ENCODE results near the gene SAMD4B. TPM values are rescaled to one million over a fixed set of nuclear protein-coding genes. Genes with fewer than 3 reads are reported as not detected.
A peak's percentile ranks its signal among the peaks of the same experiment; 100 is the strongest.

SAMD4B gene
- total RNA-seq, 1 experiment from 2014 or later: 164 TPM

DNA sequence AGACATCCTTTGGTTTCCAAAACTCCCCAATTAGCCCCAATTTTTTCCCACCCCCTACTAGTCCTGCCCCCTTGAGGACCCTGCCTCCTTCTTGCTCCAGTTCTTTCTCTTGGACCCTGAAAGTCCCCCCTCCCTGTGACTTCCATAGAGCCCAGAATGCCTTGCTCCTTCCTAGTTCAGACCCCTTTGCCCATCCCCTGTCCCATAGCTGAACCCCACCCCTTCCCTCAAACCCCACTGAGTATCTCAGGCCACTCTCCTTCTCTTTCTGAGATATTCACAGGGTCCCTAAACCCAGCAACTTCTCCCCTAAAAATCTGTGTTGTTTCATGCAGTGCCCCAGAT lies 20.4 kb upstream of the SAMD4B start:
- Mint-ChIP-seq H3K27me3 (ENCODE audit: low read depth) (peaks cover 48% of the 10 kb centered on the region), H3K4me1 (peaks cover 15% of the 10 kb centered on the region)

DNA sequence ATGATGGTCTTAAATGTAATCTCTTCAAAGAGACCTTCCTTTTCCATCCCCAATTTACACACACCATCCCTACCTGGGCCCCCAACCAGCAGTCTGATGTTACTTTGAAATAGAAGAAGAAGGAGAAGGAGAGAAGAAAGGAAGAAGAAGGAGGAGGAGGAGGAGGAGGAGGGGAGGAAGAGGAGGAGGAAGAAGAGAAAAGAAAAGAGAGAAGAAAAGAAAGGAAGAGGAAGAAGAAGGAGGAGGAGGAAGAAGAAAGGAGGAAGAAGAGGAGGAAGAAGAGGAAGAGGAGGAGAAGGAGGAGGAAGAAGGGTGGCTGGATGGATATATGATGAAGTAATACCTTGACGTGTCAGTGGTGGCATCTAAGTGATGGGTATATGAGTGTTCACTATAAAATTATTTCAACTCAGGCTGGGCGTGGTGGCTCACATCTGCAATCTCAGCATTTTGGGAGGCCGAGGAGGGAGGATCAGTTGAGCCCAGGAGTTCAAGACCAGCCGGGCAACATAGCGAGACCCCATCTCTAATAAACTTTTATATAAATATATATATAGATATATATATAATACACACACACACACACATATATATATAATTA lies 17.9 kb upstream of the SAMD4B start:
- POLR2A ChIA-PET: no interaction called here
- no peaks in the 10 kb centered on the region for H3K36me3 Mint-ChIP-seq
- DNase-seq (ENCODE audit: low spot score) (no peak), ATAC-seq (no peak)
- no peak overlapping the region for H3K27ac Mint-ChIP-seq
- H3K4me3 Mint-ChIP-seq: no peak overlapping the region
- peaks cover 44% of the 10 kb centered on the region for H3K27me3 Mint-ChIP-seq (ENCODE audit: low read depth)
- CTCF ChIA-PET: no interaction called here
- H3K9me3 Mint-ChIP-seq: 0 out of 2 replicates have a peak, but pooled peaks cover 3% of the 10 kb centered on the region
- H3K4me1 Mint-ChIP-seq: peaks cover 22% of the 10 kb centered on the region
- TF ChIP-seq RORB (CRISPR knock-in tag; IDR thresholded peaks at IDR 0.05) (no peak), ZNF138 (CRISPR knock-in tag; conservative IDR thresholded peaks at IDR 0.05) (no peak), FOXP1 (CRISPR knock-in tag; IDR thresholded peaks at IDR 0.05; ENCODE audit: borderline replicate concordance) (no peak), HMGA2 (CRISPR knock-in tag; IDR thresholded peaks at IDR 0.05) (no peak), GTF2I (CRISPR knock-in tag; conservative IDR thresholded peaks at IDR 0.05) (no peak), ZNF416 (CRISPR knock-in tag; IDR thresholded peaks at IDR 0.05) (no peak), ETV6 (CRISPR knock-in tag; IDR thresholded peaks at IDR 0.05) (no peak), SP1 (CRISPR knock-in tag; conservative IDR thresholded peaks at IDR 0.05) (no peak), FOXJ3 (CRISPR knock-in tag; IDR thresholded peaks at IDR 0.05; ENCODE audit: borderline replicate concordance) (no peak), EMX1 (CRISPR knock-in tag; IDR thresholded peaks at IDR 0.05) (no peak)
- TF ChIP-seq, protein P1, sequence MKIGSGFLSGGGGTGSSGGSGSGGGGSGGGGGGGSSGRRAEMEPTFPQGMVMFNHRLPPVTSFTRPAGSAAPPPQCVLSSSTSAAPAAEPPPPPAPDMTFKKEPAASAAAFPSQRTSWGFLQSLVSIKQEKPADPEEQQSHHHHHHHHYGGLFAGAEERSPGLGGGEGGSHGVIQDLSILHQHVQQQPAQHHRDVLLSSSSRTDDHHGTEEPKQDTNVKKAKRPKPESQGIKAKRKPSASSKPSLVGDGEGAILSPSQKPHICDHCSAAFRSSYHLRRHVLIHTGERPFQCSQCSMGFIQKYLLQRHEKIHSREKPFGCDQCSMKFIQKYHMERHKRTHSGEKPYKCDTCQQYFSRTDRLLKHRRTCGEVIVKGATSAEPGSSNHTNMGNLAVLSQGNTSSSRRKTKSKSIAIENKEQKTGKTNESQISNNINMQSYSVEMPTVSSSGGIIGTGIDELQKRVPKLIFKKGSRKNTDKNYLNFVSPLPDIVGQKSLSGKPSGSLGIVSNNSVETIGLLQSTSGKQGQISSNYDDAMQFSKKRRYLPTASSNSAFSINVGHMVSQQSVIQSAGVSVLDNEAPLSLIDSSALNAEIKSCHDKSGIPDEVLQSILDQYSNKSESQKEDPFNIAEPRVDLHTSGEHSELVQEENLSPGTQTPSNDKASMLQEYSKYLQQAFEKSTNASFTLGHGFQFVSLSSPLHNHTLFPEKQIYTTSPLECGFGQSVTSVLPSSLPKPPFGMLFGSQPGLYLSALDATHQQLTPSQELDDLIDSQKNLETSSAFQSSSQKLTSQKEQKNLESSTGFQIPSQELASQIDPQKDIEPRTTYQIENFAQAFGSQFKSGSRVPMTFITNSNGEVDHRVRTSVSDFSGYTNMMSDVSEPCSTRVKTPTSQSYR (CRISPR knock-in tag; IDR thresholded peaks at IDR 0.05): no peak
- TF ChIP-seq, protein P2, sequence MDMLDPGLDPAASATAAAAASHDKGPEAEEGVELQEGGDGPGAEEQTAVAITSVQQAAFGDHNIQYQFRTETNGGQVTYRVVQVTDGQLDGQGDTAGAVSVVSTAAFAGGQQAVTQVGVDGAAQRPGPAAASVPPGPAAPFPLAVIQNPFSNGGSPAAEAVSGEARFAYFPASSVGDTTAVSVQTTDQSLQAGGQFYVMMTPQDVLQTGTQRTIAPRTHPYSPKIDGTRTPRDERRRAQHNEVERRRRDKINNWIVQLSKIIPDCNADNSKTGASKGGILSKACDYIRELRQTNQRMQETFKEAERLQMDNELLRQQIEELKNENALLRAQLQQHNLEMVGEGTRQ (CRISPR knock-in tag; IDR thresholded peaks at IDR 0.05): no peak
- TF ChIP-seq, protein P3, sequence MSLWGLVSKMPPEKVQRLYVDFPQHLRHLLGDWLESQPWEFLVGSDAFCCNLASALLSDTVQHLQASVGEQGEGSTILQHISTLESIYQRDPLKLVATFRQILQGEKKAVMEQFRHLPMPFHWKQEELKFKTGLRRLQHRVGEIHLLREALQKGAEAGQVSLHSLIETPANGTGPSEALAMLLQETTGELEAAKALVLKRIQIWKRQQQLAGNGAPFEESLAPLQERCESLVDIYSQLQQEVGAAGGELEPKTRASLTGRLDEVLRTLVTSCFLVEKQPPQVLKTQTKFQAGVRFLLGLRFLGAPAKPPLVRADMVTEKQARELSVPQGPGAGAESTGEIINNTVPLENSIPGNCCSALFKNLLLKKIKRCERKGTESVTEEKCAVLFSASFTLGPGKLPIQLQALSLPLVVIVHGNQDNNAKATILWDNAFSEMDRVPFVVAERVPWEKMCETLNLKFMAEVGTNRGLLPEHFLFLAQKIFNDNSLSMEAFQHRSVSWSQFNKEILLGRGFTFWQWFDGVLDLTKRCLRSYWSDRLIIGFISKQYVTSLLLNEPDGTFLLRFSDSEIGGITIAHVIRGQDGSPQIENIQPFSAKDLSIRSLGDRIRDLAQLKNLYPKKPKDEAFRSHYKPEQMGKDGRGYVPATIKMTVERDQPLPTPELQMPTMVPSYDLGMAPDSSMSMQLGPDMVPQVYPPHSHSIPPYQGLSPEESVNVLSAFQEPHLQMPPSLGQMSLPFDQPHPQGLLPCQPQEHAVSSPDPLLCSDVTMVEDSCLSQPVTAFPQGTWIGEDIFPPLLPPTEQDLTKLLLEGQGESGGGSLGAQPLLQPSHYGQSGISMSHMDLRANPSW (CRISPR knock-in tag; conservative IDR thresholded peaks at IDR 0.05; ENCODE audit: low read depth): no peak
- TF ChIP-seq, protein P4, sequence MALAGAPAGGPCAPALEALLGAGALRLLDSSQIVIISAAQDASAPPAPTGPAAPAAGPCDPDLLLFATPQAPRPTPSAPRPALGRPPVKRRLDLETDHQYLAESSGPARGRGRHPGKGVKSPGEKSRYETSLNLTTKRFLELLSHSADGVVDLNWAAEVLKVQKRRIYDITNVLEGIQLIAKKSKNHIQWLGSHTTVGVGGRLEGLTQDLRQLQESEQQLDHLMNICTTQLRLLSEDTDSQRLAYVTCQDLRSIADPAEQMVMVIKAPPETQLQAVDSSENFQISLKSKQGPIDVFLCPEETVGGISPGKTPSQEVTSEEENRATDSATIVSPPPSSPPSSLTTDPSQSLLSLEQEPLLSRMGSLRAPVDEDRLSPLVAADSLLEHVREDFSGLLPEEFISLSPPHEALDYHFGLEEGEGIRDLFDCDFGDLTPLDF (CRISPR knock-in tag; IDR thresholded peaks at IDR 0.05): no peak
- TF ChIP-seq, protein P5, sequence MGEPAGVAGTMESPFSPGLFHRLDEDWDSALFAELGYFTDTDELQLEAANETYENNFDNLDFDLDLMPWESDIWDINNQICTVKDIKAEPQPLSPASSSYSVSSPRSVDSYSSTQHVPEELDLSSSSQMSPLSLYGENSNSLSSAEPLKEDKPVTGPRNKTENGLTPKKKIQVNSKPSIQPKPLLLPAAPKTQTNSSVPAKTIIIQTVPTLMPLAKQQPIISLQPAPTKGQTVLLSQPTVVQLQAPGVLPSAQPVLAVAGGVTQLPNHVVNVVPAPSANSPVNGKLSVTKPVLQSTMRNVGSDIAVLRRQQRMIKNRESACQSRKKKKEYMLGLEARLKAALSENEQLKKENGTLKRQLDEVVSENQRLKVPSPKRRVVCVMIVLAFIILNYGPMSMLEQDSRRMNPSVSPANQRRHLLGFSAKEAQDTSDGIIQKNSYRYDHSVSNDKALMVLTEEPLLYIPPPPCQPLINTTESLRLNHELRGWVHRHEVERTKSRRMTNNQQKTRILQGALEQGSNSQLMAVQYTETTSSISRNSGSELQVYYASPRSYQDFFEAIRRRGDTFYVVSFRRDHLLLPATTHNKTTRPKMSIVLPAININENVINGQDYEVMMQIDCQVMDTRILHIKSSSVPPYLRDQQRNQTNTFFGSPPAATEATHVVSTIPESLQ (CRISPR knock-in tag; IDR thresholded peaks at IDR 0.05): no peak
- TF ChIP-seq, protein P6, sequence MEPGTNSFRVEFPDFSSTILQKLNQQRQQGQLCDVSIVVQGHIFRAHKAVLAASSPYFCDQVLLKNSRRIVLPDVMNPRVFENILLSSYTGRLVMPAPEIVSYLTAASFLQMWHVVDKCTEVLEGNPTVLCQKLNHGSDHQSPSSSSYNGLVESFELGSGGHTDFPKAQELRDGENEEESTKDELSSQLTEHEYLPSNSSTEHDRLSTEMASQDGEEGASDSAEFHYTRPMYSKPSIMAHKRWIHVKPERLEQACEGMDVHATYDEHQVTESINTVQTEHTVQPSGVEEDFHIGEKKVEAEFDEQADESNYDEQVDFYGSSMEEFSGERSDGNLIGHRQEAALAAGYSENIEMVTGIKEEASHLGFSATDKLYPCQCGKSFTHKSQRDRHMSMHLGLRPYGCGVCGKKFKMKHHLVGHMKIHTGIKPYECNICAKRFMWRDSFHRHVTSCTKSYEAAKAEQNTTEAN (CRISPR knock-in tag; IDR thresholded peaks at IDR 0.05): no peak

More for the DNA sequence above, 20.4 kb upstream of the SAMD4B start:
- H3K36me3 Mint-ChIP-seq: no peaks in the 10 kb centered on the region
- TF ChIP-seq, protein P4 (CRISPR knock-in tag; IDR thresholded peaks at IDR 0.05): no peak
- TF ChIP-seq, protein P7, sequence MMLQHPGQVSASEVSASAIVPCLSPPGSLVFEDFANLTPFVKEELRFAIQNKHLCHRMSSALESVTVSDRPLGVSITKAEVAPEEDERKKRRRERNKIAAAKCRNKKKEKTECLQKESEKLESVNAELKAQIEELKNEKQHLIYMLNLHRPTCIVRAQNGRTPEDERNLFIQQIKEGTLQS (CRISPR knock-in tag; conservative IDR thresholded peaks at IDR 0.05): no peak
- TF ChIP-seq ZNF232 (CRISPR knock-in tag; IDR thresholded peaks at IDR 0.05) (no peak), FOXK1 (CRISPR knock-in tag; IDR thresholded peaks at IDR 0.05) (no peak), SOX15 (CRISPR knock-in tag; IDR thresholded peaks at IDR 0.05) (no peak), PRRX2 (CRISPR knock-in tag; IDR thresholded peaks at IDR 0.05) (no peak)
- TF ChIP-seq, protein P8, sequence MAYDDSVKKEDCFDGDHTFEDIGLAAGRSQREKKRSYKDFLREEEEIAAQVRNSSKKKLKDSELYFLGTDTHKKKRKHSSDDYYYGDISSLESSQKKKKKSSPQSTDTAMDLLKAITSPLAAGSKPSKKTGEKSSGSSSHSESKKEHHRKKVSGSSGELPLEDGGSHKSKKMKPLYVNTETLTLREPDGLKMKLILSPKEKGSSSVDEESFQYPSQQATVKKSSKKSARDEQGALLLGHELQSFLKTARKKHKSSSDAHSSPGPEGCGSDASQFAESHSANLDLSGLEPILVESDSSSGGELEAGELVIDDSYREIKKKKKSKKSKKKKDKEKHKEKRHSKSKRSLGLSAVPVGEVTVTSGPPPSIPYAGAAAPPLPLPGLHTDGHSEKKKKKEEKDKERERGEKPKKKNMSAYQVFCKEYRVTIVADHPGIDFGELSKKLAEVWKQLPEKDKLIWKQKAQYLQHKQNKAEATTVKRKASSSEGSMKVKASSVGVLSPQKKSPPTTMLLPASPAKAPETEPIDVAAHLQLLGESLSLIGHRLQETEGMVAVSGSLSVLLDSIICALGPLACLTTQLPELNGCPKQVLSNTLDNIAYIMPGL (CRISPR knock-in tag; IDR thresholded peaks at IDR 0.05): no peak
- ChIA-PET POLR2A (no interaction called here), CTCF (no interaction called here)
- DNase-seq (ENCODE audit: low spot score) (no peak), ATAC-seq (no peak)
- H3K9me3 Mint-ChIP-seq: 0 out of 2 replicates have a peak, but pooled peaks cover 3% of the 10 kb centered on the region
- H3K27ac Mint-ChIP-seq: no peak overlapping the region
- H3K4me3 Mint-ChIP-seq: peak overlapping the region; percentile 79

Measured in WTC11 (cell line).